ENCODE data around the gene FOXF2.

DNA sequence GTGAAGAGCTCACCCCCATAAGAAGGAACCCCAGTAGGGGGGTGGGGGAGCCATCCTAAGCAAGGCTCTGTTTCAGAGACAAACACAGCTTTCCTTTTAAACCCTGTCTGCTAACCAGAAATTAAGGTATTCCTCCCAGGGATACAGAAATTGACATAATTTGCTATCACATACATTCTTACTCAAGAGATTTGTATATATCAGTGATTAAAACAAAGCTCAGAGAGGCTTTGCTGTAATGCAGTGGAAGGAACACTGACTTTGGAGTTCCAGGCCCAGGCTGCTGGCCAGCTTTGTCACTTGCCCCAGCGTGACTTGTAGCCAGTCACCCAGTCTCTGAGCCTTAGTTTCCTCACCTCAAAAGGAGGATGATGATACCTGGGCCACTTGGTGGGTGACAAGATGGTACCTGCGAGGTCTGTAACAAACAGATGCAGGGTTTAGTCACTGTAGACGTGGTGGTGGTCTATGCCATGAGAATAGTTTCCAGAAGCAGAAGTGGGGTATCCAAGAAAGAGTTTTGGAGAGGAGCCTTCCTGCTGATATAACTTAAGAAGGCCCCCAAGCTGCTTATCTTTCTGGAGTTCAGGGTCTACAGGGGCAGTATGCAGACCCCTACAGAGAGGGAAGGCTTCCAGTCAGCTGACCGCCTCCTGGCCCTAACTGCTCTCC lies 3.2 kb upstream of the FOXF2 start:
- no peak for TF ChIP-seq POLR2A (IDR thresholded peaks at IDR 0.05)
- TF ChIP-seq, protein P1, sequence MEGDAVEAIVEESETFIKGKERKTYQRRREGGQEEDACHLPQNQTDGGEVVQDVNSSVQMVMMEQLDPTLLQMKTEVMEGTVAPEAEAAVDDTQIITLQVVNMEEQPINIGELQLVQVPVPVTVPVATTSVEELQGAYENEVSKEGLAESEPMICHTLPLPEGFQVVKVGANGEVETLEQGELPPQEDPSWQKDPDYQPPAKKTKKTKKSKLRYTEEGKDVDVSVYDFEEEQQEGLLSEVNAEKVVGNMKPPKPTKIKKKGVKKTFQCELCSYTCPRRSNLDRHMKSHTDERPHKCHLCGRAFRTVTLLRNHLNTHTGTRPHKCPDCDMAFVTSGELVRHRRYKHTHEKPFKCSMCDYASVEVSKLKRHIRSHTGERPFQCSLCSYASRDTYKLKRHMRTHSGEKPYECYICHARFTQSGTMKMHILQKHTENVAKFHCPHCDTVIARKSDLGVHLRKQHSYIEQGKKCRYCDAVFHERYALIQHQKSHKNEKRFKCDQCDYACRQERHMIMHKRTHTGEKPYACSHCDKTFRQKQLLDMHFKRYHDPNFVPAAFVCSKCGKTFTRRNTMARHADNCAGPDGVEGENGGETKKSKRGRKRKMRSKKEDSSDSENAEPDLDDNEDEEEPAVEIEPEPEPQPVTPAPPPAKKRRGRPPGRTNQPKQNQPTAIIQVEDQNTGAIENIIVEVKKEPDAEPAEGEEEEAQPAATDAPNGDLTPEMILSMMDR (IDR thresholded peaks at IDR 0.05), result no peak
